Measurements from ENCODE around the gene VAPB.
"Not testable (repeated sequence)": the region's sequence is repeated elsewhere in the genome, so short reads cannot be mapped to it uniquely, and the experiment has no call there.

The VAPB gene, protein sequence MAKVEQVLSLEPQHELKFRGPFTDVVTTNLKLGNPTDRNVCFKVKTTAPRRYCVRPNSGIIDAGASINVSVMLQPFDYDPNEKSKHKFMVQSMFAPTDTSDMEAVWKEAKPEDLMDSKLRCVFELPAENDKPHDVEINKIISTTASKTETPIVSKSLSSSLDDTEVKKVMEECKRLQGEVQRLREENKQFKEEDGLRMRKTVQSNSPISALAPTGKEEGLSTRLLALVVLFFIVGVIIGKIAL

DNA sequence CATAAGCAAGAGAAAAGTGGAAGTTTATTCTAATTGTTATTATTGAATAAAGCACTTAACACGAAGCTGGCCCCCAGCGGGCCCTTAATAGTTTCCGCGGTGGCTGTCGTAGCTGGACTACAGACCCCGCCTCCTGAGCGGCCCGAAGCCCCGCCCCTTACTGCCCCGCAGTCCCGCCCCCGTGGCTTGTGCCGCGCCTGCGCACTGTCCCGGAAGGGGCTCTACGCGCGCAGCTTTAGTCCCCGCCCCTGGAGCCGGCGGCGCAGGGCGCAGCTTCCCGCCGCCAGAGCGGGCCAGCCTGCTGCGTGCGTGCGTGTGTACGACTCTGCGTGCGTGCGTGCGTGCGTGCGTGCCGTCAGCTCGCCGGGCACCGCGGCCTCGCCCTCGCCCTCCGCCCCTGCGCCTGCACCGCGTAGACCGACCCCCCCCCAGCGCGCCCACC is at the start of gene VAPB:
TSS of gene VAPB (plus strand) at position 348 of the 442 bp plus-strand sequence. CDS start 231 bp downstream, outside the sequence.
- DNase-seq: peak; percentile 90

DNA sequence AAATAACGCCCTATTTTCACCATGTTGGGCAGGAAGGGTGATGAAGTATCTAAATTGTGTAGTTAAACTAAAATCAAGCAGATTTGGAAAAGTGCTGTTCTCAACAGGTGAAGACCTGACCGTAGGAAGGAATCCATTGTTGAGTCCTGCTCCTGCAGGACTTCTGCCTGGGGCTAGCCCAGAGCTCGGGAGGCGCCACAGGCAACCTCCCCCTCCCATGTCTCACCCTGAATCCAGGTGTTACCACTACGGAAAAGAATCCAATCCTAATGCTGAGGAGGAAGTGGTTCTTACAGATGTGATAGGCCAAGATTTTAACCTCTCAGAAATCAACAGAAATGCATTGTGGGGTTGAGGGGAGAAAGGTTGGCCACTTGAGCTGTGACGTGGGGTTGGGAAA is 49.3 kb upstream of the VAPB start:
- no peak for DNase-seq

DNA sequence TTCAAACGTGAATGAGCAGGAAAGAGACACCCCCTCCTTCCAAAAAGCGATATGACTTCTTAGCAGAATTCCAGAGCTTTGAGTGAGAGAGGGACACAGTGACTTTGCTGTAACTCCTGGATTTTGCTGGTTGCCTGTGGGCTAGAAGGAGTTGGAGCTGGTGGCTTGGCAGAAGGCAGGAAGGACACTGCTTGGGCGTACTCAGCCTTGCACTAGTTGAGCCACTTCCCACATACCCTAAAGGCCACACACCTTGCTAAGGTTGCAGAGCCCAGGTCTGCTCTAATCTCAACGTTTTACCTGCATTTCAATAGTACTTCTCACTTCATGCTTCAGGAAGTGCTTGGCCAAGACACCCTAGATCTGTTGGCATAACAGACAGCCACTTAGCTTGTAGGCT is 48.9 kb upstream of the VAPB start:
- no peak for DNase-seq

DNA sequence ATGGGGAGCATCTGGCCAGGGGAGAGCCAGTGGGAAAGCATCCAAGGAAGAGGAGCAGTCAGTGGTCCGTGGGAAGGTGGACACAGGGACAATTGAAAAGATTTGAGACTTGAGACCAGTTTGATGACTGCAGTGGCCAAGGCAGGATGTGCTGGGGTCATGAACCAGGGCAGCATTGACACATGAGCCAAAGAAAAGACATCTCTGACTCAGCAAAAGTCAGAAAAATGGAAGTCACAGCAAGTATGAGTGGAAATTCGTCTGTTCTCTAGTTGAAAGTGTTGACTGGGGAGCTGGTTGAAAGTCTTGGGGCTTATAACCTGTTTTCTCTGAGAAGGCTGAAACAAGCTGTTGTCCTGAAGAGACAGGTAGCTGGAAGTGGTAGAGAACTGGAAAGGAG is 48.2 kb upstream of the VAPB start:
- DNase-seq: no peak

DNA sequence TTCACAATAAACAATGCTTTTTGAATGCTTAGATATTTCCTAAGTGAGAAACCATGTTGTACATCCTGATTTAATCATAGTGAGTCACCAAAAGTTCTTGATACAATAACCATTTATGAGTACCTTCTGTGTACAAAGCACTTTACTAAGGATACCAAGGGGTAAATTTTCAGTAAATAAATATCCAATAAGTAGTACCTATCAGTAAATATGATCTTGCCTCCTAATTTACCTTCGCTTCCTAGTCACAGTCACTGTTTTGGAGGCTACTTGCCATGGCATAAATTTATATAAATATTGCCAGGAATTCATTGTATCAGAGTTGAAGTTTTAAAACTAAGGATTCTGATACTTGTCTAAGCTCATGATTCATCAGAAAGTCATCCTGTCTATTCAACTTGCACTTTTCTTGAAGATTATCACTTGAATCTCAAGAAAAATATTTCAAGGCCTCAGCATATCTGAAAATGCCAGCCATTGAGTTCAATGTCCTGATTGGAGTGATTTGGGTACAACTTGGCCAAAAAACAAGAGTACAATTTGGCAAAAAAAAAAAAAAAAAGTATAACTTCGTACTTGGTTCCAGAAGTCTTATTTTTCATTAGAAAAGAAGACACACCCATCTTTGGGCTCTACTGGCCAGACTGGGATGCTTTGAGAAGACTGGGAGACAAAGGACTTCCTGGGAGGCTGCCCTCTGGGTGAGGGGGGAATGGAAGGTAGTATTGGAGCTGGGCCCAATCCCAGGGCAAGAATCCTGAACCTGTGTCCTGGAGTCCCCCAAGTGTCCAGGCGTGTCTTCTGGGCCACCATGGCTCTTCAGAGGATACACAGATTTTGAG is 46.7 kb upstream of the VAPB start:
- DNase-seq: peak; percentile 60

DNA sequence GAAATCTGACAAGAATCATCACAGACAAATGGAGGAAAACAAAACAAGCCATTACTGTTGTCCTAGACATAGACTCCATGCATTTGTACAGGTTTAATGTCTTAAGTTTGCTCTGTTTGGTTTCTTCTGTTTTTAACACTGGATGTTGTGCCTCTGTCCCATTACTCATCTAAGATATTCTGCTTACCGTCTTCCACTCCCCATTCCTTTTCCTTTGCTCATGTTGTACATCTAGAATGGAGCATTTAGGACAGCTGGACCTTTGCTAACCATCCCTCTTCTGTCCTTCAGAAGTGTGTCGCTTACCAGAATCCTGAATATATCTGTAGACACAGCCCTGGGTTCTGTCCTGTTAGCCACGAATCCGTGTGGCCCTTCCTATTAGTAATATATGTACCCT is 44.3 kb upstream of the VAPB start:
- DNase-seq: no peak

DNA sequence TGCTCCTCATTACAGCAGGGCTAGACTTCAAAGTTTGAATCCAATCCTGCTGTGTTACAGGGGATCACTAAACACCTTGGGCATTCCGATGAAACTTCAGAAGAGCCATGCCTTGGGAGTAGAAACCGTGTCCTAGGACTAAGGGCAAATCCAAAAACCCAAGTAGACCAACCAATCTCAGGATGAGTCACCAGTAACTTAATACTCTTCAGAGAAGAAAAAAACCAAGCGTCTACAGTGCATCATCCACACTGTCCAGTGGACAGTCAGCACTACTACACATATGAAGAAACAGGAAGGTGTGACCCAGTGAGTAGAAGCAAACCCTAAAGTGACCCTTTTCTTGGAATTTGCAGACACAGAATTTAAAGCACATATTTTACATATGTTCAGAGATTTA is 39.5 kb upstream of the VAPB start:
- DNase-seq: peak; percentile 25

DNA sequence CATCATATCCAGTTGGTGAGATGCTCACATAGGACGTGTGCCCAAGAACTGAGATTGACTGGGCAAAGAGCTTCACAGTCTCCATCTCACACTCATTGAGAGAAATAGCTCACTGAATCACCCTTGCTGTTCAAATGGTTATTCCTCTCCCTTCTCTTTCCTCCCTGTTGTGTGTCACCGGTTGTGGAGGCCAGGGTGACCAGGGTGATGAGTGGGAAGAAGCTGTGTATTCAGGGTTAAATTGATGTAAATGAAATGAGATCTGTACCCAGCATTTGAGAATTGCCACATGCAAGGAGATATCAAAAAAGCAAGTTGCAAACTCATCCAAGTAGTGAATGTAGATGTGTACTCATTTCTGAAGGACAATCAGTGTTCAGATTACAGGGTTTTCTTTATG is 36.6 kb upstream of the VAPB start:
- no peak for DNase-seq

DNA sequence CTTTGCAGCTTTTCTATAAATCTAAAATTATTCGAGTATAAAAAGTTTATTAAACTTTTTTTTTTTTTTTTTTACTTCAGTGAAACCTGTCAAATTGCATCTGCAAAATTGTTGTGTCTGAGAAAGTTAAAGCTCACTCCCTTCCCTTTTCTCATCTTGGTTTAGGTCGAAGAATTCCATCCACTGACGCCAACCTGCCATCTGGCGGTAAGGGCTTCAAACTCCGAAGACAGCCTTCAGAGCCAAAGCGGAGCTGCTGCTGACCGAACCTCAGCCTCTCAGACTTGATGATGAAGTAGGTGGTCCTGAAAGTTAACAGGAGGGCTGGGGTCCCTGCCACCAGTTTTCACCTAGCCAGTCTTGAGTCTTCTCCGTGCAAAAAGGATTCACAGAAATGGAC is 29.6 kb upstream of the VAPB start:
- DNase-seq: no peak

DNA sequence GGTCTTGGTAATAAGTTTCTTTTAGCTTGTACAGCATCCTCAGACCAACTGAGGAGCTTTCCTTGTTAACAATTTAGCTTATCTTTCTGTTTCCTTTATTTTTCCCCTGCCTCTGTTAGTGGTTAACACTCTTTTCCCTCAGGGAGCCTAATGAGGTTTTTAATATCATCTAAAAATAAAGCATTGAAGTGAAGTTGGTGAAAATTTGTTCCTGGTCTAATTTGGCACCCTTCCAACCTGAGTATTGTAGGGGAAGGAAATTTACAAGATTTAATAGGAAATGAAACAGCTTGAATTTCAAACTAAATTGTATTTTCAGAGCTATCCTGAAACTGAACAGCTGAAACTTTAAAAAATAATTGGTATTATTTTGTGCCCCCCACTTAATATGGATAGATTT is 28.1 kb upstream of the VAPB start:
- DNase-seq: no peak

DNA sequence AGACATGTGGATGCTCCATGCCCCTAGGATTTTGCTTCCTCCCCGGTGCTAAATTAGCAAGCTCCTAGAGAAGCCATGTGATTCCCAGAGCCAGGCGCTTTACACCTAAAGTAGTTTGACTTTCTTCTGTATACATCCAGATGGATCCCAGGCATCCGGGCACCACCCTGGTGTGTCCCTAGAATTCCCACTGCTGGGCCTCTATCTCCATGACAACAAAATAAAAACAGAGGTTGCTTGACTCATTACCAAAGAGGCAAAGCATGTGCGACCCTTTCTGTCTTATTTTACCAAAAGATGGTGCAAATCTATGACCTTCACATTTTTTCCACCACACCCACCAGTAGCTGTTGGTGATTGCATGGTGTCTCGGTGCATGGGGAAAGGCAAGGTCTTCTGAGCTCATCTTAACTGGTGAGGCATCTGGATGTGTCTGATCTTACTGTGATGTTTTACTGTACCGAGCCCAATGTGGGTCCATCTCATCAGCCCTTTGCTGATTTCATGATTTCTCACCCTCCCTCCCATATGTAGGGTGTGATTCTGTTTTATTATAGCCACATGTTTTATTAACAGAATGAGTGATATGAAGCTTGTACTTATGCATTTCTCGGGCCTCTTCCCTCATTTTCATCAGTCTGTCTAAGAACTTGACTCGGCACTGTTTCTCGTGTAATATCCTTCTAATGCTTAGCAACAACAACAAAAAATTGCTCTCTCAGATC is 27.4 kb upstream of the VAPB start:
- DNase-seq: no peak

DNA sequence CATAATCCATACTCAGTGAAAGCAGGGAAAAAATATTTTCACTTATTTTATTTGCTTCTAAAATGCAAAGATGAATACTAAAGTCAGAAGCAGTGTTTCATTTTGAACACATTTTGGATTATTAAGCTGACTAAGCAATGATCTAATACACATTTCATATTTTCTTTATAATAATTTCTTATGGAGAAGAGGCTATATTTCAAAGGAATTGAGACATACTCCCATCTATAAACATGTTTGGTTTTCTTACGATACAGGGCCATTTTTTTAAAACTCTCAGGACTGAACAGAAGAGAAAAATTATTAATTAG is 26.9 kb upstream of the VAPB start:
- no peak for DNase-seq

DNA sequence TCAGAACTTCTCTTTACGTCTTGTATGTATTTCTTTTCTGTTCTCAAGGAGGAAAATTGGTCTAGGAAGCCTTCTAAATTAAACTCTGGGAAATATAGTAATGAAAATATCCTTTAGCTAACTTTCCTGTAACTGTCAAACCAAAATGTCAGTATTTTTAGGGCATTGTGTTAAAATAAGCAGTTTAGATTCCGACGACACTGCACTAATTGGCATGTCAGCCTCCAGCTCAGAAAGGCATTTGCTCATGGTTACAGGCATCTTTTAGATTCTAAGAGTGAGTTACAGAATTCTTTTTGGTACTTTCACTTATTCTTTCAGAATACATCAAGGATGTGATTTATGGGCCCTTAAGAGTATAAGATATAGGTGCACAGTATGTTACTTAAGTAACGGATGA is 26.1 kb upstream of the VAPB start:
- DNase-seq: no peak

DNA sequence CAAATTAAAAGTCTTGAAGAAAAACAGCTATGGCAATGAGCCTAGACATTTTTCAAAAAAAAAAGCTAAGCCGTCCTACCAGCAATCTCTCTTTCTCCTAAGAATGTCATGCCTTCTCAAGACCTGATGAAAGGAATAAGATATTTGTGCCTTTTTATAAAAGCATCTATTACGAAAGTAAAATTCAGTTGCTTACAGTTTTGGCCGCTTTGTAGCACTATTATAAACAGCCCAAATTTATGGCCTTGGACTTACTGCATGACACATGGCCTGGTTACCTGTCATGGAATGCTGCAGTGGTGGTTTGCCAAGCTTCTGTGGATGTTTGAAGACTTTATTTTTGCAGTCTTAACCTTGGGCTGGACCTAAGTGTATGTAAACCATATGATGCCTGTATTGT is 22.2 kb upstream of the VAPB start:
- no peak for DNase-seq

DNA sequence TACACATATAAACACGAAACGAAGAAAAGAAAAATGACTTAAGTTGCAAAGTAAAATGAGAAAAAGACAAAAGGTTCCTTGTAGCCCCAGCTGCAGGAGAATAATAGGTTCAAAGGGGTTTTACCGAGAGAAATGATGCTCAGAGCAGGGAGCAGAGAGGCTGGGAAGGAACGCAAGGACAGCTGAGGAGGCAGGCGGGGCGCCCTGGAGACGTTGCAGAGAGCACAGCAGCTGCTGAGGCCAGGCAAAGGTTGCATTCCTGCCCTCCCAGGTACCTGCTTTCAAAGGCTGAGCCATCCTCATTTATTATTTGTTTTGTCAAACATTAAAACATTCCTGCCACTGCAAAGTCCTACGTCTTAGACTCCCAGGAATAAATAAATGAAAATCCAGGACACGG is 16.2 kb upstream of the VAPB start:
- DNase-seq: no peak

DNA sequence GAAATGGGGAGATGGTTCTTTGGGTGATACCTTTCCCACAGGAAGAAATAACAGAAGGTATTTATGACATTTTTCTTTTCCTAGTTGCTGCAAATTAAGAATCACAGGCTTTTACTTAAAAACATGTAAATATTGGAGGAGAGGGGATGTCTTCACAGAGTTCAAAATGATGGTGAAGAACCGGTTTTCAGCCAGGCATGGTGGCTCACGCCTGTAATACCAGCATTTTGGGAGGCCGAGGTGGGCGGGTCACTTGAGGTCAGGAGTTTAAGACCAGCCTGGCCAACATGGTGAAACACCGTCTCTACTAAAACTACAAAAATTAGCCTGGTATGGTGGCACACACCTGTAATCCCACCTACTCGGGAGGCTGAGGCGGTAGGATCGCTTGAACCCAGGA is 15.7 kb upstream of the VAPB start:
- not testable (repeated sequence) for DNase-seq

DNA sequence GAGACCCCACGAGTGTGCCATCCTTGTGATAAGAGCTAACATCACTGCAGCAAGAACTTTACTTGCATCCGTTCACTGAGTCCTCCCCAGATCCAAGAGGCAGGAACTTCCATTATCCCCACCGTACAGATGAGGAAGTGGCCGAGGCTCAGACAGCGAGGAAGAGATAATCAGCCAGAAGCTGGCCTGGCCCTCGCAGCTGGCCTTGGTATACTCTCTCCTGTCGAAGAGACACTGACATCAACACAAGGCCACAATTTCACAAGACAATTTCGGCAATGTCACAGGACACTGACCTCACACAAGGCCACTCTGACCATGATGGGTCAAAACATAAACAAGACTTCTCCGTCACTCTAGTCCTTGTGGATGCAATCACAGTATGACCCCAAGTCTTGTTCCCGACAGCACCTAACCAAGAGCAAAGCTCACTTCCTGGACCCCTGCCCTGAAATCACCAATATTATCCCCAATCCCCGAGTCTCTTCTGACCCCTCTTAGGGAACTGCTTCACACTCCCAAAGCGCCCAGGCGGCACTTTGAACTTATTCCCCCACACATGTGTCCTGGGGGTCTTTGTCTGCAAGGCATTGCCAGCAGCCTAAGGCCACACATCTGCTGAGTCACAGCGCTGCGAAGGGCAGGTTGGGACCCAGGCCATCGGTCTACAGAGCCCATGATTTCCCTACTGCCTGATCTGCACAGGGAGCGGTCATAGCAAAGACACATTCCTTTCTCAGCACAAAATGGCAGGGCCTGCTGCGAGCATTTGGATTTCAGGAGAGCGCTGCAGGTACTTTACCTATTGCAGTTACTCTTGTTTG is 14.8 kb upstream of the VAPB start:
- DNase-seq: no peak

DNA sequence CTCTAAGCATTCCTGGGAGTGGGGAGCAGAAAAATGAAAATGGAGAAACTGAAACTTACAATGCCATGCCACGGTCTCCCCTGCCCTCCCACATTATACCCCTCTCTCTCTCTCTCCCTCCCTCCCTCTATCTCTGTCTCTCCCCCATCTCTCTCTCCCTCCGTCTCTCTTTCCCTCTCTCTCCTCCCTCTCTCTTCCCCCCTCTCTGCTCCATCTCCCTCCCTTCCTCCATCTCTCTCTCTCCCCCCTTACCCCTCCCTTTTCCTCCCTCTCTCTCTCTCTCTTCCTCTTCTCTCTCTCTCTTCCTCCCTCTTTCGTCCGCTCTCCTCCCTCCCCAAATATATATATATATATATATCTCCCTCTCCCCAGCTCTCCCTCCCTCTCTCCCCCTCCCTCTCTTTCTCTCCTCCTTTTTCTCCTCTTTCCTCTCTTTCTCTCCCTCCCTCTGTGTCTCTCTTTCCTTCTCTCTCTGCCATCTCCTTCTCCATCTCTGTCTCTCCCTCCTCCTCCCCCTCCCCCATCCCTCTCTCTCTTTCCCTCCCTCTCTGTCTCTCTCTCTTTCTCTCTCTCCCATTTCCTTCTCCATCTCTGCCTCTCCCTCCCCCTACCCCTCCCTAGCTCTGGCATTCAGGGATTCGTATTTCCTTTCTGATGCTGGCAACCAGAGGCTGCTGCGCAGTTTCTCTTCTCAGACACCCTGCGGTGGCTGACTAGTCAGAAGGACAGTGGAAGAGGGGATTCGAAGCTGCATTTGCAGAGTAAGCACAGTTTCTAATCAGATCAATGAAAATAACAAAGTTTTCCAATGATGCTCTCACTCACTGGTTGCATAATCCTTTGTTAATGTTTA is 13.9 kb upstream of the VAPB start:
- DNase-seq: no peak

DNA sequence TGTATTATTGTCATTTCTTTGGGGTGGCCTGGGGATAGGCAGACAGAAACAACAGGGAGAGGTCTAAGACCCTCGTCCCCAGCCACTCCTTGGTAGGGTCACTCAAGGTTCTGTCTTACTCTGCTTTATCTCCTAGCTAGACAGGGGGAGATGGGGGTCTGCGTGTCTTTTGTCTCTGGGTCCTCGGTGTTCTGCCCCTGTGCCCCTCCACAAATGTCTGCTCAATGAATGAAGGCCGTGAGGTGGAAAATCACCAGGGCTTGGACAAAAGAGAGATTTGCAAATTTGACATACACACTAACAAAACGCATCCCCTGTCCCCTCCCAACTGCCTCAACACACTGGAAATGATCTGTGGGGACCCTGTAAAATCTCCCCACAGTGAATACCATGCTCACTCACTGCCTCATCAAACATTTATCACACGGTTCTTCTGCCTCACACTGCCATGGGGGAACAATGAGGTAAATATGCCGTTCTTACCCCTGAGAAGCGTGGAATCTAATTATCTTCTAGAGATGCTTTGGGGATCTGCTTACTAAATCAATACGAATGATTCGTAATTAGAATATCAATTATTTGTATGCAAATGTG is 13.2 kb upstream of the VAPB start:
- DNase-seq: no peak

DNA sequence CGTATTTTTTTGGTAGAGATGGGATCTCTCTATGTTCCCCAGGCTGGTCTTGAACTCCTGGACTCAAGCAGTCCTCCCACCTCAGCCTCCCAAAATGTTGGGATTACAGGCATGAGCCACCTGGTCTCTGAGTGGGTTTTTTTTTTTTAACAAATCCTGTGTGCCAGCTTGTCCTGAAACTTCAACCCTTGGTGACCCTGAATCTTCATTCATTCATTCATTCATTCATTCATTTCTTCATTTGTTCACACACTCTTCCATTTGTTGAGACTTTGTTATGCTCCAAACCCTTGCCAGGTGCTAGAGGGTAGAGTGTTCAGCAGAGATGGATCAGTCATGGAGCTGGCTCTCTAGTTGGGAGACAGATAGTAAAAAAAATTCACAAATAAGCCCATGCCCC is 12.0 kb upstream of the VAPB start:
- no peak for DNase-seq

DNA sequence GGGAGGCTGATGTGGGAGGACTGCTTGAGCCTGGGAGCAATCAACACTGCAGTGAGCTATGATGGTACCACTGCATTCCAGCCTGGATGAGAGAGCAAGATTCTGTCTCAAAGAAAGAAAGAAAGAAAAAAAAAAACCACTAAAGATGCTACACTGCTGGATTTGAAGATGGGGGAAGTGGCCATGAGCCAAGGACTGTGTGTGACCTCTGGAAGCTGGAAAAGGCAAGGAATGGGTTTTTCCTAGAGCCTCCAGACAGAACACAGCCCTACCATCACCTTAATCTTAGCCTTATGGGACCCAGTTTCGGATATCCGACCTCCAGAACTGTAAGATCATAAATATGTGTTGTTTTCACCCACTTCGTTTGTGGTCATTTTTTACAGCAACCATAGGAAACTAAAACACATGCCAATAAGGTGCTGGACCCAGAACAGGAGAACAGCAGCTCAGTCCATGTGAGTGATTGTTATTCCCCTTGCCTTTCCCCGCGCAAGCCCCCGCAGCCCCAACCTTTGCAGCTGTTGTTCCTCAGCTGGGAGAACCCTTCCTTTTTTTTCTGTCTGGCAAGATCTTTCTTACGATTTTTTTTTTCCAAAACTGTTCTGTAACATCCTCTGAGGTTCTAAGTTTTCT is 11.1 kb upstream of the VAPB start:
- DNase-seq: no peak

Measured in kidney glomerular epithelial cell (primary cell).